Ishikawa (cell line): ENCODE measurements around the gene SPATA31D3.

Experiments used
- CEBPB ChIP-seq: IDR thresholded peaks from 2 replicates; pipeline ENCODE4 v1.6.1; 2012
- CREB1 ChIP-seq: IDR thresholded peaks from 2 replicates; pipeline ENCODE4 v1.6.1; 2012; ENCODE audit warnings: low read depth
- EP300 ChIP-seq: IDR thresholded peaks from 2 replicates; pipeline ENCODE4 v1.6.1; 2012; ENCODE audit warnings: borderline replicate concordance
- RAD21 ChIP-seq: IDR thresholded peaks from 2 replicates; pipeline ENCODE4 v1.6.1; 2012; ENCODE audit warnings: low read depth
- REST ChIP-seq: IDR thresholded peaks from 2 replicates; pipeline ENCODE4 v1.6.1; 2012; ENCODE audit warnings: low read depth, mild to moderate bottlenecking
- TAF1 ChIP-seq: IDR thresholded peaks from 2 replicates; pipeline ENCODE4 v1.6.1; 2012; ENCODE audit warnings: low read depth, mild to moderate bottlenecking

GRCh38 chr9:81896070-81896469 is 47.2 kb upstream of the SPATA31D3 start:
- TF ChIP-seq REST (no peak), CEBPB (no peak), EP300 (no peak), RAD21 (no peak), CREB1 (no peak), TAF1 (no peak)
